Natural killer cell (primary cell): Measurements from ENCODE around the gene VEPH1. TPM values are rescaled to one million over a fixed set of nuclear protein-coding genes. Genes with fewer than 3 reads are reported as not detected.

Source experiments
- ATAC-seq, 3 donors: fragments of 150-1000 bp in 2 of 3; fragments of 200-7000 bp in 1 of 3; cut with Tn5 transposase; 1 replicate in 1 of 3; 2 replicates in 2 of 3; pipeline ENCODE4 v1.10.0; 2021; ENCODE audit warnings: mild to moderate bottlenecking in 2 of 3, moderate library complexity in 2 of 3
- DNase-seq, 2 donors: peaks; one replicate each; pipeline versions ENCODE4 v3.0.0 to v3.0.0-alpha.2; 2013 to 2021; ENCODE audit warnings: mixed read lengths in 1 of 2
- H3K27ac ChIP-seq: one replicate; pipeline ENCODE4 v1.5.1; 2013; ENCODE audit warnings: mild to moderate bottlenecking, low read length
- H3K27me3 ChIP-seq: one replicate; pipeline ENCODE4 v1.6.1; 2013; ENCODE audit warnings: low read length; ENCODE audit not compliant: control insufficient read depth, insufficient read depth
- H3K36me3 ChIP-seq: one replicate; pipeline ENCODE4 v1.6.1; 2013; ENCODE audit warnings: low read length; ENCODE audit not compliant: control insufficient read depth, insufficient read depth
- H3K4me1 ChIP-seq: one replicate; pipeline ENCODE4 v1.6.1; 2013; ENCODE audit warnings: low read length; ENCODE audit not compliant: control insufficient read depth, insufficient read depth
- H3K4me3 ChIP-seq: one replicate; pipeline ENCODE4 v1.5.1; 2013; ENCODE audit warnings: low read length
- H3K9me3 ChIP-seq: one replicate; pipeline ENCODE4 v1.6.1; 2013; ENCODE audit warnings: low read length; ENCODE audit not compliant: control insufficient read depth, insufficient read depth
- H3K27ac Mint-ChIP-seq, 2 donors: one replicate each; pipeline ENCODE4 v1.8.0; 2022; ENCODE audit warnings: mild to moderate bottlenecking in 2 of 2, mixed read lengths in 2 of 2, moderate library complexity in 1 of 2
- H3K27me3 Mint-ChIP-seq, 2 donors: one replicate each; pipeline ENCODE4 v1.8.0; 2022; ENCODE audit warnings: low read depth in 2 of 2, mixed read lengths in 2 of 2
- H3K36me3 Mint-ChIP-seq: one replicate; pipeline ENCODE4 v1.8.0; 2022; ENCODE audit warnings: mixed read lengths
- H3K4me1 Mint-ChIP-seq, 2 donors: one replicate each; pipeline ENCODE4 v1.8.0; 2022; ENCODE audit warnings: mixed read lengths in 2 of 2
- H3K4me3 Mint-ChIP-seq: one replicate; pipeline ENCODE4 v1.8.0; 2022; ENCODE audit warnings: mild to moderate bottlenecking, moderate library complexity, mixed read lengths
- H3K9me3 Mint-ChIP-seq, 2 donors: one replicate each; pipeline ENCODE4 v1.8.0; 2022; ENCODE audit warnings: mixed read lengths in 2 of 2
- WGBS: methylation state at CpG from one replicate; pipeline ENCODE4 v1.1.7; 2013; ENCODE audit warnings: missing lambda C conversion rate; ENCODE audit not compliant: insufficient coverage; 5-methylcytosine and 5-hydroxymethylcytosine counted together
- intact Hi-C: fragments of 100-400 bp; cut with micrococcal nuclease; formaldehyde crosslinking; loops from one replicate; pipeline ENCODE4 v1.14.2; 2022
- total RNA-seq, 4 donors: library from RNA; stranded (reverse); fragments of 120-200 nt in 1 of 4; gene quantifications; one replicate each; pipeline versions ENCODE4 v1.2.3 to v1.2.4, GENCODE V29; 2013 to 2022
- TF ChIP-seq, protein P1 (sequence below): fragments of 200-600 bp; IDR thresholded peaks from one replicate; pipeline ENCODE4 v1.8.0; 2022; ENCODE audit warnings: antibody characterized with exemption

Gene VEPH1
- total RNA-seq, 3 donors from 2014 or later (not counting 1 experiment from before 2014, with no cell fraction given): 0.41 to 1.3 (median 0.60) TPM

GRCh38 chr3:157531301-157531660, 28.1 kb upstream of the VEPH1 start:
- H3K36me3 ChIP-seq: no peaks in the 10 kb centered on the region
- H3K4me1 ChIP-seq: no peaks in the 10 kb centered on the region
- no peaks in the 10 kb centered on the region for H3K9me3 ChIP-seq
- peaks cover 0 to 2% of the 10 kb centered on the region in 2 donors for H3K27me3 Mint-ChIP-seq
- ATAC-seq (no peak), DNase-seq (no peak)
- WGBS: 92% methylated on average over 3 of the region's 3 CpGs
- TF ChIP-seq, protein P1, sequence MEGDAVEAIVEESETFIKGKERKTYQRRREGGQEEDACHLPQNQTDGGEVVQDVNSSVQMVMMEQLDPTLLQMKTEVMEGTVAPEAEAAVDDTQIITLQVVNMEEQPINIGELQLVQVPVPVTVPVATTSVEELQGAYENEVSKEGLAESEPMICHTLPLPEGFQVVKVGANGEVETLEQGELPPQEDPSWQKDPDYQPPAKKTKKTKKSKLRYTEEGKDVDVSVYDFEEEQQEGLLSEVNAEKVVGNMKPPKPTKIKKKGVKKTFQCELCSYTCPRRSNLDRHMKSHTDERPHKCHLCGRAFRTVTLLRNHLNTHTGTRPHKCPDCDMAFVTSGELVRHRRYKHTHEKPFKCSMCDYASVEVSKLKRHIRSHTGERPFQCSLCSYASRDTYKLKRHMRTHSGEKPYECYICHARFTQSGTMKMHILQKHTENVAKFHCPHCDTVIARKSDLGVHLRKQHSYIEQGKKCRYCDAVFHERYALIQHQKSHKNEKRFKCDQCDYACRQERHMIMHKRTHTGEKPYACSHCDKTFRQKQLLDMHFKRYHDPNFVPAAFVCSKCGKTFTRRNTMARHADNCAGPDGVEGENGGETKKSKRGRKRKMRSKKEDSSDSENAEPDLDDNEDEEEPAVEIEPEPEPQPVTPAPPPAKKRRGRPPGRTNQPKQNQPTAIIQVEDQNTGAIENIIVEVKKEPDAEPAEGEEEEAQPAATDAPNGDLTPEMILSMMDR: no peak
- intact Hi-C loops: no loop called here
- no peaks in the 10 kb centered on the region for H3K4me1 Mint-ChIP-seq
- H3K27ac Mint-ChIP-seq: no peak overlapping the region
- no peaks in the 10 kb centered on the region for H3K27me3 ChIP-seq
- no peak overlapping the region for H3K4me3 Mint-ChIP-seq
- H3K9me3 Mint-ChIP-seq: peaks cover 0 to 2% of the 10 kb centered on the region in 2 donors
- H3K4me3 ChIP-seq: no peak overlapping the region
- H3K27ac ChIP-seq: no peak overlapping the region
- no peaks in the 10 kb centered on the region for H3K36me3 Mint-ChIP-seq

GRCh38 chr3:157530637-157531300, 27.6 kb upstream of the VEPH1 start:
- no peak overlapping the region for H3K27ac ChIP-seq
- ATAC-seq (no peak), DNase-seq (no peak)
- H3K27me3 ChIP-seq: no peaks in the 10 kb centered on the region
- peaks cover 0 to 2% of the 10 kb centered on the region in 2 donors for H3K27me3 Mint-ChIP-seq
- H3K36me3 ChIP-seq: no peaks in the 10 kb centered on the region
- intact Hi-C loops: no loop called here
- TF ChIP-seq, protein P1: no peak
- H3K4me1 ChIP-seq: no peaks in the 10 kb centered on the region
- no peaks in the 10 kb centered on the region for H3K9me3 ChIP-seq
- H3K27ac Mint-ChIP-seq: no peak overlapping the region
- H3K4me3 ChIP-seq: no peak overlapping the region
- peaks cover 0 to 2% of the 10 kb centered on the region in 2 donors for H3K9me3 Mint-ChIP-seq
- H3K4me3 Mint-ChIP-seq: no peak overlapping the region
- WGBS: 95% methylated on average over 4 of the region's 5 CpGs
- H3K4me1 Mint-ChIP-seq: no peaks in the 10 kb centered on the region
- no peaks in the 10 kb centered on the region for H3K36me3 Mint-ChIP-seq

DNA sequence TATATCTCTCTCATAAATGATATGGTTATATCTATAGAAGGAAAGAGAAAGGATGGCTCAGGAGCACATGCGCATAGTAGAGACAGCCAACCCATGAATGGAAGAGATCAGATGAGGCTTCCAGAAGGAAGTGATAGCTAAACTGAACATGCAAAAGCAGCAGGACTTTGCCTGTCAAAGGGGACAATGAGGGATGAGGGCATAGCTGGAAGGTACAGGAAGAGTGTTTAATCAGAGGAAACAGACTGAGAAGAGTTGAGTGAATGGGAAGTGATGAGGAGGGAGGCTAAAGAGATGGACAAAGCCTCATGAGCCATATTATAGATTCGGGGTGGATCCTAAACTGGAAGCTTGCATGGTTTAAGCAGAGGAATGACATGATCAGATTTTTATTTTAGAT, 26.5 kb upstream of the VEPH1 start:
- Histone ChIP-seq H3K36me3 (no peaks in the 10 kb centered on the region), H3K4me1 (no peaks in the 10 kb centered on the region), H3K4me3 (no peak overlapping the region), H3K9me3 (no peaks in the 10 kb centered on the region), H3K27ac (no peak overlapping the region), H3K27me3 (no peaks in the 10 kb centered on the region)
- H3K9me3 Mint-ChIP-seq: peaks cover 0 to 2% of the 10 kb centered on the region in 2 donors
- no peaks in the 10 kb centered on the region for H3K36me3 Mint-ChIP-seq
- intact Hi-C loops: no loop called here
- H3K4me1 Mint-ChIP-seq: no peaks in the 10 kb centered on the region
- H3K27me3 Mint-ChIP-seq: peaks cover 0 to 2% of the 10 kb centered on the region in 2 donors
- DNase-seq: no peak
- 91% methylated on average over 2 of the region's 2 CpGs for WGBS
- TF ChIP-seq, protein P1: no peak
- ATAC-seq: no peak
- no peak overlapping the region for H3K4me3 Mint-ChIP-seq
- H3K27ac Mint-ChIP-seq: no peak overlapping the region

DNA sequence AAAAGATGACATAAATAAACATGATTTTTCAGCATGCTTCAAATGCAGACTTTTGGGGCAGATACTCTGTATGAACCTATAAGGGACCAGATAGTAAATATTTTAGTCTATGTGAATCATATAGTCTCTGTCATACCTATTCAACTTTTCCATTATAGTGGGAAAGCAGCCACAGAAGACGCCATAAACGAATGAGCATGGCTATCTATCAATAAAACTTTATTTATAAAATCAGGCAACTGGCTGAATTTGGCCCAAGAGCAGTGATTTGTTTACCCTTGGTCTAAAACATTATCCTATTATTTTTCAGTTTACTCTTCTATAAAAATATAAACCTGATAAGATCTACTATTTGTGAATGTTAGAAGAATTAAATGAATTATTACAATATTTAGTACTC, 25.9 kb upstream of the VEPH1 start:
- Mint-ChIP-seq H3K27ac (no peak overlapping the region), H3K9me3 (peaks cover 0 to 2% of the 10 kb centered on the region in 2 donors), H3K4me3 (no peak overlapping the region), H3K4me1 (no peaks in the 10 kb centered on the region), H3K36me3 (no peaks in the 10 kb centered on the region), H3K27me3 (peaks cover 0 to 2% of the 10 kb centered on the region in 2 donors)
- intact Hi-C loops: no loop called here
- H3K9me3 ChIP-seq: no peaks in the 10 kb centered on the region
- ATAC-seq (no peak), DNase-seq (no peak)
- 87% methylated on average over 2 of the region's 2 CpGs for WGBS
- H3K27ac ChIP-seq: no peak overlapping the region
- H3K4me1 ChIP-seq: no peaks in the 10 kb centered on the region
- no peaks in the 10 kb centered on the region for H3K36me3 ChIP-seq
- no peaks in the 10 kb centered on the region for H3K27me3 ChIP-seq
- H3K4me3 ChIP-seq: no peak overlapping the region
- TF ChIP-seq, protein P1: no peak
